Stomach (tissue), 4 donors: ENCODE measurements around the gene PIP.

Source experiments
- CTCF ChIP-seq, 7 experiments: fragments of 450-650 bp in 4 of 7; fragments of 200-600 bp in 3 of 7; sonication (generic) in 3 of 7; IDR thresholded peaks; one replicate each; pipeline ENCODE4 v1.5.1; 2016 to 2019; ENCODE audit warnings: antibody characterized with exemption in 7 of 7, control low read depth in 2 of 7, mild to moderate bottlenecking in 1 of 7
- POLR2A ChIP-seq, 4 donors: fragments of 450-650 bp; IDR thresholded peaks; one replicate each; pipeline ENCODE4 v1.6.1; 2016; ENCODE audit warnings: antibody characterized with exemption in 4 of 4, control low read depth in 2 of 4, mild to moderate bottlenecking in 1 of 4, moderate library complexity in 1 of 4
- POLR2AphosphoS5 ChIP-seq, 3 donors: sonication (generic); formaldehyde crosslinking; IDR thresholded peaks; one replicate each; pipeline ENCODE4 v1.6.1; 2016; ENCODE audit warnings: antibody characterized with exemption in 3 of 3

GRCh38 chr7:143129051-143129450 is 2.8 kb upstream of the PIP start:
- TF ChIP-seq CTCF (IDR thresholded peaks at IDR 0.05) = no peak
- TF ChIP-seq POLR2A (IDR thresholded peaks at IDR 0.05) = no peak
- no peak for TF ChIP-seq POLR2AphosphoS5 (IDR thresholded peaks at IDR 0.05)
